ENCODE measurements around the gene ABHD2. TPM values are rescaled to one million over a fixed set of nuclear protein-coding genes. Genes with fewer than 3 reads are reported as not detected.

Gene ABHD2
- total RNA-seq, 1 experiment from 2014 or later, result 148 TPM

- Histone ChIP-seq H4K20me1 (ENCODE audit: insufficient read depth) (no peaks in the 10 kb centered on the region), H3K4me1 (replicated peaks; ENCODE audit: insufficient read depth) (no peaks in the 10 kb centered on the region), H3K4me3 (no peak overlapping the region), H3K9me3 (ENCODE audit: insufficient read depth, low read depth) (no peaks in the 10 kb centered on the region), H3K27ac (no peak overlapping the region), H2AFZ (no peak overlapping the region), H3F3A (ENCODE audit: insufficient read depth, low read depth) (no peaks in the 10 kb centered on the region), H3K79me2 (ENCODE audit: low read depth) (no peaks in the 10 kb centered on the region), H3K9me2 (ENCODE audit: insufficient read depth) (no peaks in the 10 kb centered on the region), H3K27me3 (ENCODE audit: insufficient read depth, low read depth) (peaks cover 15% of the 10 kb centered on the region; the same call in 1 of the 2 replicates), H3K36me3 (ENCODE audit: low read depth) (no peaks in the 10 kb centered on the region), H3K4me2 (no peak overlapping the region)
- TF ChIP-seq EZH2 (IDR thresholded peaks at IDR 0.05; ENCODE audit: low read depth) (no peak), CTCF (conservative IDR thresholded peaks at IDR 0.05) (no peak)
- intact Hi-C loops (cut with micrococcal nuclease; ENCODE audit: unreplicated experiment), result no loop called here
- POLR2A ChIA-PET (ENCODE audit: unreplicated experiment), result no interaction called here
- DNase-seq, result no peak
- CTCF ChIA-PET, result no interaction called here
- no TSS peak for BruUV-seq (replicated peaks)
Measured at GRCh38 chr15:89217686-89218376, 129.6 kb downstream of the ABHD2 start.

DNA sequence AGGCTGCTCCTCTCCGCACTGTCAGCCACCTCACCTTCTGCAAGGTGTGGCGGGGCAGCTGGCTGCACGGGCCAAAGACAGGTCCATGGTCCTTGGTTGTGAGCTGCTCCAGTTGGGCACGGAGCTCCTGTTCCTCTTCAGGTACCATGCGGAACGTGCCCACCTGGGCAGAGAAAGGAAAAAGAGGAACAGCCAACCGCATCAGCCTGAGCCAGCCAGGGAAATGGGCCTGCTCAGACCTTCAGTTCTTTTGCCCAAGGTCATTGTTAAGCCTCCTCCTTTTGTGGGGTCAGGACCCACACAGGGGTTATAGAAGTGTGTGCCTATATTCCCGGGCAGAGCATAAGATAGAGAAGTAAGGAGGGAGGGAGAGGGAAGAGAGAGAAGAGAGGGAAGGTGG, 130.3 kb downstream of the ABHD2 start:
- Histone ChIP-seq H2AFZ (no peak overlapping the region), H3K27me3 (ENCODE audit: insufficient read depth, low read depth) (peaks cover 15% of the 10 kb centered on the region; the same call in 1 of the 2 replicates), H3K4me3 (no peak overlapping the region), H3K36me3 (ENCODE audit: low read depth) (no peaks in the 10 kb centered on the region), H3F3A (ENCODE audit: insufficient read depth, low read depth) (no peaks in the 10 kb centered on the region), H3K9me2 (ENCODE audit: insufficient read depth) (no peaks in the 10 kb centered on the region), H3K9me3 (ENCODE audit: insufficient read depth, low read depth) (no peaks in the 10 kb centered on the region), H3K79me2 (ENCODE audit: low read depth) (no peaks in the 10 kb centered on the region), H3K4me1 (replicated peaks; ENCODE audit: insufficient read depth) (no peaks in the 10 kb centered on the region), H3K27ac (no peak overlapping the region), H4K20me1 (ENCODE audit: insufficient read depth) (no peaks in the 10 kb centered on the region), H3K4me2 (no peak overlapping the region)
- no peak for DNase-seq
- intact Hi-C loops (cut with micrococcal nuclease; ENCODE audit: unreplicated experiment), result no loop called here
- BruUV-seq (replicated peaks), result no TSS peak
- ChIA-PET CTCF (no interaction called here), POLR2A (ENCODE audit: unreplicated experiment) (no interaction called here)
- no peak for TF ChIP-seq EZH2 (IDR thresholded peaks at IDR 0.05; ENCODE audit: low read depth)
- no peak for TF ChIP-seq CTCF (conservative IDR thresholded peaks at IDR 0.05)

GRCh38 chr15:89221543-89221942, 133.3 kb downstream of the ABHD2 start, which contains the start of gene RLBP1:
Gene RLBP1, minus strand, starts transcription at chr15:89221579. Its CDS starts 2,604 bp downstream, at chr15:89218975.
- H3K9me2 ChIP-seq (ENCODE audit: insufficient read depth), result no peaks in the 10 kb centered on the region; the same call in 1 of the 2 replicates
- no peaks in the 10 kb centered on the region for H3K36me3 ChIP-seq (ENCODE audit: low read depth)
- no peaks in the 10 kb centered on the region for H3F3A ChIP-seq (ENCODE audit: insufficient read depth, low read depth)
- H3K27me3 ChIP-seq (ENCODE audit: insufficient read depth, low read depth), result peaks cover 11% of the 10 kb centered on the region; the same call in 1 of the 2 replicates
- ChIA-PET POLR2A (ENCODE audit: unreplicated experiment) (no interaction called here), CTCF (no interaction called here)
- H3K4me1 ChIP-seq (replicated peaks; ENCODE audit: insufficient read depth), result no peaks in the 10 kb centered on the region
- no peaks in the 10 kb centered on the region for H3K9me3 ChIP-seq (ENCODE audit: insufficient read depth, low read depth)
- H4K20me1 ChIP-seq (ENCODE audit: insufficient read depth), result no peaks in the 10 kb centered on the region
- TF ChIP-seq CTCF (conservative IDR thresholded peaks at IDR 0.05) (no peak), EZH2 (IDR thresholded peaks at IDR 0.05; ENCODE audit: low read depth) (no peak)
- no peak within 1 kb of the TSS for H3K4me3 ChIP-seq
- intact Hi-C loops (cut with micrococcal nuclease; ENCODE audit: unreplicated experiment), result no loop called here
- no peak within 1 kb of the TSS for H2AFZ ChIP-seq
- DNase-seq, result no peak
- no peaks in the 10 kb centered on the region for H3K79me2 ChIP-seq (ENCODE audit: low read depth)
- no peak within 1 kb of the TSS for H3K27ac ChIP-seq
- no peak within 1 kb of the TSS for H3K4me2 ChIP-seq
- no TSS peak for BruUV-seq (replicated peaks)
